ENCODE results near the gene STING1.
"Not testable (repeated sequence)": the region's sequence is repeated elsewhere in the genome, so short reads cannot be mapped to it uniquely, and the experiment has no call there.

The STING1 gene

DNA sequence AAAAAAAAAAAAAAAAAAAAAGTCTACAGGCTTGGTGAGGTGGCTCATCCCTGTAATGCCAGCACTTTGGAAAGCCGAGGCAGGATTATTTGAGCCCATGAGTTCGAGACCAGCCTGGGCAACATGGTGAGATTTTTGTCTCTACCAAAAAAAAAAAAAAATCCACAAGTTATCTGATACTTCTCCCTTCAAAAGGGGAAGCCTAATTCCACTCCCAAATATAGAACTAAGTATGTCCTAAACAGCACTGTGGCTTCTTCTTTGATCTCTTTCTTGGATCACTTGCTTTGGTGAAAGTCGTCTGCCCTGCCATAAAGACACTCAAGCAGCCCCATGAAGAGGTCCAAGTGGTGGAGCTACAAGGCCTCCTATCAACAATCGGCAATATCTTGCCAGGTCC, 18.8 kb upstream of the STING1 start:
- DNase-seq = no peak

- no peak for DNase-seq
Measured at GRCh38 chr5:139495638-139496435, 13.3 kb upstream of the STING1 start.

- DNase-seq = no peak
Measured at GRCh38 chr5:139494832-139495231, 12.3 kb upstream of the STING1 start.

- DNase-seq = no peak
Measured at GRCh38 chr5:139494256-139494655, 11.7 kb upstream of the STING1 start.

- no peak for DNase-seq
Measured at GRCh38 chr5:139492700-139493192, 10.2 kb upstream of the STING1 start.

GRCh38 chr5:139488260-139488659, 5.7 kb upstream of the STING1 start:
- no peak for DNase-seq

- no peak for DNase-seq
Measured at GRCh38 chr5:139486201-139486600, 3.6 kb upstream of the STING1 start.

GRCh38 chr5:139482890-139483208, 291 bp upstream of the STING1 start:
- not testable (repeated sequence) for DNase-seq

- no peak for DNase-seq
Measured at GRCh38 chr5:139481580-139482049, 943 bp downstream of the STING1 start.

- no peak for DNase-seq
Measured at GRCh38 chr5:139481122-139481533, 1.4 kb downstream of the STING1 start.

DNA sequence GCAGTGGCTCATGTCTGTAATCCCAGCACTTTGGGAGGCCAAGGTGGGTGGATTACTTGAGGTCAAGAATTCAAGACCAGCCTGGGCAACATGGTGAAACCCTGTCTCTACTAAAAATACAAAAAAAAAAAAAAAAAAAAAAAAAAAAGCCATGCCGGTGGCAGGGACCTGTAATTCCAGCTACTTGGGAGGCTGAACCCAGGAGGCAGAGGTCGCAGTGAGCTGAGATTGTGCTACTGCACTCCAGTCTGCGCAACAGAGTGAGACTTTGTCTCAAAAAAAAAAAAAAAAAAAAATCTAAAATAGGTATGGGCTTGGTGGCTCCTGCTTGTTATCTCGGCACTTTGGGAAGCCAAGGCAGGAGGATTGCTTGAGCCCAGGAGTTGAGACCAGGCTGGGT, 2.8 kb downstream of the STING1 start:
- not testable (repeated sequence) for DNase-seq

DNA sequence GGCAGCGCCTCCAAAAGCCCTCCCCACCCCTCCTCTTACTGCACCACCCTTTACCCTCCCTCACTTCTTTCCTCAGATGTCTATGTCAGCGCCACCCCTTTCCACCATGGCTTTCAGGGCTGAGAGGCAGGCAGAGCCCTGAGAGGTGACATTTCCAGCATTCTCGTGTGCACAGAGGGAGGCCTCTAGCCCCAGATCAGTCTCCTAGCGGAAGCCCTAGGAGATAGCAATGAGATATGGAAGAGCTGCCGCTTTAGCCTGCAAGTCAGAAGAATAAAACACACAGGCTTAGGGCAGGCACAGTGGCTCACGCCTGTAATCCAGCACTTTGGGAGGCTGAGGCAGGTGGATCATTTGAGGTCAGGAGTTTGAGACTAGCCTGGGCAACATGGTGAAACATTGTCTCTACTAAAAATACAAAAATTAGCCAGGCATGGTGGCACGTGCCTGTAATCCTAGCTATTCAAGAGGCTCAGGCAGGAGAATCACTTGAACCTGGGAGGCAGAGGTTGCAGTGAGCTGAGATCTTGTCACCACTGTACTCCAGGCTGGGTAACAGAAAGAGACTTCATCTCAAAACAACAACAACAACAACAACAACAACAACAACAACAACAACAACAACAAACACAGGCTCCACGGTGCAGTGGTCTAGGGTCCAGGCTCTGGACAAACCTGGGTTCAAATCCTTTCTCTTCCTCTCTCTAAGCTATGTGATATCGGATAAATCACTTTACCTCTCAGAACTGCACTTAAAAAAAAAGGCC, 3.7 kb downstream of the STING1 start:
- not testable (repeated sequence) for DNase-seq

DNA sequence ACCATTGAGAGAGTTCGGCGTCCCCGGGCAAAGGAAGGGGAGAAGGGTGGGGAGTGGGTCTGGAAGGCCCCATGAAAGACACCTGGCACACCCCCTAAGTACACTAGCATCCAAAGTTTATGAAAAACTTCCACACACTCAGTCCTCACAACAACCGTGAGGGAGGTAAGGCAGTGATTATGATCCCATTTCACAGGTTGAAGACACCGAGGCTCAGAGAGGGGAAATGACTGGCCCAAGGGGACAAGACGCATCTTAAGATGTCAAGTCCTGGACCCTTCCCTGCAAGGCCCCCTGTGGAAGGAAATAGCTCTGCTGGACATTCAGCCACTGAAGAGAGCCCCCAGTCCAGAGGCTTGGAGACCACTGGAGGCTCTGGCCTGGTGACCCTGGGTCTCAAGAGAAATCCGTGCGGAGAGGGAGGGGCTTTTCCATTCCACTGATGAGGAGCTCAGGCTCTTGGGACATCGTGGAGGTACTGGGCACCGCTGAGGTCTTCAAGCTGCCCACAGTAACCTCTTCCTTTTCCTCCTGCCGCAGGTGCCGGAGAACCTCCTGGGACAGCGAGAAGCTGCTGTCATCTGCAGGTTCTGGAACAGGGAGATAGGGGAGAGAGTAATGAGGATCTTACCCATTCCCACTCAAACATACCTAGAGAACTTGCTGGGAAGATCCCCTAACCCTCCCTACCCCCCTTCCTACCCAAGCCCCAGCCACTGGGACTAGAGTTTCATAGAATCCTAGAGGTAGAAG, 6.5 kb downstream of the STING1 start:
- DNase-seq = no peak

DNA sequence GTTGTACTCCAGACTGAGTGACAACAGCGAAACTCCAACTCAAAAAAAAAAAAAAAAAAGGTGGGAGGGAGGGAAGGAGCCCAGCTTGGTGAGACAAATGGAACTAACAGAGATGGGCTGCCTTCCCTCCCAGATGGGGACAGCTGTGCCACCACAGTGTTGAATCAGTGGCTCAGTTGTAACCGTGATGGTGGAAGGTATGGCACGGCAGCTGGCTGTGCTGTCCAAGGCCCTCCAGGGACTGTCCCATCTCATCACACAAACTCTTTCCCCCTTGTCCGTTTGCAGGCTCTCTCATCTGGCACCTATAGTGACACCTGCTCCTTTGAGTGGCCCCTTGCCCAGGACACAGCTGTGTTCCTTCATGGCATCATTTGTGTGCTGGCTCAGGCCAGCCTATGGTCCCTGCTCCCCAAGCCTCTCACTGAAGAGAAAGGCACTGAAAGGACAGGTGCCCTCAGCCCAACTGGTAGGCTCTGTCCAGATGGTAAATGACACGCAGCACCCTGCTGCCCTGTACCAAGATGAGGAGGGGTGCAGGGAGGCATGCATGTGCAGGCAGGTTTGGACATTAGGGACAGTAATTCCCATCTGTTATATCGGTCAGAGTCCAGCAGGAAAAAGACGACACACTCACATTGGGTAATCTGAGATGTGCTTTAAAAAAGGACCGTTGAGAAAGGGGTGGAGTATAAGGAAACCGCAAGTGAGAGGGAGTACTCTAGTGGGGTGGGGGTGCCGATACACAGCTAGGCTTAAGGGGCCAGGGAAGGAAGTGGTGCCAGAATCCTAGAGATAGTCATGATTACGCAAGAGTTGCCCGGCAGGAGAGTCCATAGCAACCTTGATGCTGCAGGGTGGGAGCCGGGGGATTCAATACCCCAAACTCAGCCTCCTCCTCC, 7.4 kb downstream of the STING1 start:
- DNase-seq = no peak

DNA sequence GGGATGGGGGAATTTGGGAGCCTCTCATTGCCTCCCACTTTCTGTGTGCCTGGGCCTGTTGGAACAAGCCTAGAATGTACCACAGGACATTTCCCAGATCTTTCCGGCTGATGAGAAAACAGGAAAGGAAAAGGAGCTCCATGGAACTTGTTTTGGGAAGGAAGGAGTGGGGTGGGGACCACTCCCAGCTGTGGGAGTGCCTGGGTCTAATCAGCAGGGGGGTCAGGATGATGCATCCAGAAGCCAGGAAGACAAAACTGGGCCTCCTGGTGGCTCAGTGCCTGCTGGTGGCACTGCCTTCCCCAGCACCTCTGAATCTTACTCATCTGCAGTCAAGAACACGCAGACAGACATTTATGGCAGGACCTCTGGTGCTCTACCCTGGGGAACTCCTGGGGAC, 9.0 kb downstream of the STING1 start:
- DNase-seq = no peak

DNA sequence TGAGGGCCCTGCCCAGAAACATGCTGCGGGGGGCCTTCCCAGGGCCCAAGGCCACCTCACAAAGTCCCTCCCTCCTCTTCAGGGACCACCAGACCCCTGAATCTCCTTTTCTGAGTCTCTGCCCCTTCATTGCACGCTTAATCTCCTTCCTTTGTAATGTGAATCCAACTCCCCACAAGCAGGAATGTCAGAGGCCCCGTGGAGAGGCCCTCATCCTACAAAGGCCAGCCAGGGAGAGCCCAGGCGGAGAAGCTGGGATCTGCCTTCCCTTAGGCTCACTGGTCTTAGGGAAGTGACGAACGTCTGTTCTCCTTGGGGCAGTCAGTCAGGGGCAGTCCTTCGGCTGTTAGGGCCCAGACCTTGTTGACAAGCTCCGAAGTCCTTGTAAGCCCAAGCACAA, 9.5 kb downstream of the STING1 start:
- no peak for DNase-seq

DNA sequence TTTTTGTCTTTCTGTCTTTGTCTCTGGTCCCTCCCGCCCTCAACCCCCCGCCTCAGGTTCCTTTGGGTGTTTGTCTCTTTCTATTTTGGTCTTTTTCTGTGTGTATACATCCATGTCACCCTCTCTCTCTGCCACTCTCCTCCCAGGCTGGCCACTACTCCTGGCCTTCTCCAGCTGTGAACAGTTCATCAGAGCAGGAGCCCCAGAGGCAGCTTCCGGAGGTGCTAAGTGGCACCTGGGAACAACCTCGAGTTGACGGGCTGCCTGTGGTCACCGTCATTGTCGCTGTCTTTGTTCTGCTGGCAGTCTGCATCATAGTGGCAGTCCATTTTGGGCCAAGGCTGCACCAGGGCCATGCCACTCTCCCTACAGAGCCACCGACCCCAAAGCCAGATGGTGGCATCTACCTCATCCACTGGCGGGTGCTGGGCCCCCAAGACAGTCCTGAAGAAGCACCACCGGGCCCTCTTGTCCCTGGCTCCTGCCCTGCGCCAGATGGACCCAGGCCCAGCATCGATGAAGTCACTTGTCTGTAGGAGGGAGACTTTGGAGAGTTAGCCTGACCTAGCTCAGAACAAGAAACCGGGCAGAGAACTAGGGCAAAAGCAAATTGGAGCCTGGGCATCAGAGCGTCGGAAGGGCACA, 10.1 kb downstream of the STING1 start:
- peak; percentile 61 for DNase-seq

GRCh38 chr5:139470821-139471300, 11.7 kb downstream of the STING1 start, which contains the start of gene SMIM33:
TSS of gene SMIM33 (plus strand) at chr5:139471004. CDS start at chr5:139471122, 118 bp downstream.
- DNase-seq = peak; percentile 80

- DNase-seq = no peak
Measured at GRCh38 chr5:139468421-139468931, 14.1 kb downstream of the STING1 start.

GRCh38 chr5:139462586-139463276, 19.8 kb downstream of the STING1 start, which contains the start of gene ECSCR:
TSS of gene ECSCR (minus strand) at chr5:139462743. CDS start at chr5:139462670, 73 bp downstream.
- no peak for DNase-seq

Data from activated CD8-positive, alpha-beta memory T cell treated with anti-CD3 and anti-CD28 coated beads for 24 hours (primary cell).